IMR-90 (cell line): ENCODE data around the gene MOXD1. TPM values are rescaled to one million over a fixed set of nuclear protein-coding genes. Genes with fewer than 3 reads are reported as not detected.

ENCODE experiments used
- ATAC-seq: fragments of 200-7000 bp; cut with Tn5 transposase; 2 replicates; pipeline ENCODE4 v1.9.1; 2020; ENCODE audit warnings: low read depth, mild to moderate bottlenecking, moderate library complexity
- BruUV-seq: library from RNA; stranded (reverse); fragments of 400-500 nt; replicated peaks from 2 replicates; lab custom pipeline; 2021; lab: Mats Ljungman, UMichigan
- CTCF ChIA-PET: fragments of 300-600 bp; formaldehyde crosslinking; extraction: SDS; loops from one replicate; lab custom pipeline; 2021; ENCODE audit warnings: antibody characterized with exemption; lab: Yijun Ruan, JAX
- POLR2A ChIA-PET: fragments of 300-600 bp; sonication (Branson Sonifier 250); formaldehyde crosslinking; loops from one replicate; lab custom pipeline; 2022; ENCODE audit warnings: antibody characterized with exemption; ENCODE audit not compliant: unreplicated experiment; lab: Charles Lee
- DNase-seq: peaks from one replicate; pipeline ENCODE4 v3.0.0; 2013
- H2AFZ ChIP-seq: replicated peaks from 2 replicates; pipeline ENCODE3; 2013; ENCODE audit warnings: low read length, mild to moderate bottlenecking; ENCODE audit not compliant: poor library complexity
- H2AK5ac ChIP-seq: 2 replicates; pipeline ENCODE4 v1.6.1; 2013; ENCODE audit warnings: low read depth, low read length, inconsistent platforms
- H2AK9ac ChIP-seq: replicated peaks from 2 replicates; pipeline ENCODE3; 2013; ENCODE audit warnings: mild to moderate bottlenecking, low read depth, low read length, moderate library complexity; ENCODE audit not compliant: poor library complexity
- H2BK120ac ChIP-seq: 2 replicates; pipeline ENCODE4 v1.6.1; 2013; ENCODE audit warnings: low read depth, low read length, inconsistent platforms
- H2BK15ac ChIP-seq: 3 replicates; pipeline ENCODE4 v1.6.1; 2013; ENCODE audit warnings: low read depth, low read length, inconsistent platforms
- H2BK20ac ChIP-seq: 2 replicates; pipeline ENCODE4 v1.6.1; 2013; ENCODE audit warnings: low read depth, mild to moderate bottlenecking, inconsistent platforms, low read length, moderate library complexity
- H2BK5ac ChIP-seq: 2 replicates; pipeline ENCODE4 v1.6.1; 2013; ENCODE audit warnings: mild to moderate bottlenecking, low read depth, low read length, inconsistent platforms; ENCODE audit not compliant: poor library complexity, severe bottlenecking
- H3K14ac ChIP-seq: replicated peaks from 2 replicates; pipeline ENCODE4 v1.6.1; 2013; ENCODE audit warnings: low read depth, low read length, inconsistent platforms
- H3K18ac ChIP-seq: 2 replicates; pipeline ENCODE4 v1.6.1; 2013; ENCODE audit warnings: low read depth, low read length, control low read depth
- H3K23ac ChIP-seq: 2 replicates; pipeline ENCODE4 v1.6.1; 2013; ENCODE audit warnings: low read depth, low read length, inconsistent platforms
- H3K27ac ChIP-seq: 2 replicates; pipeline ENCODE4 v1.5.1; 2013; ENCODE audit warnings: mild to moderate bottlenecking, control low read depth, low read length; ENCODE audit not compliant: insufficient read depth
- H3K27me3 ChIP-seq: 2 replicates; pipeline ENCODE4 v1.6.1; 2013; ENCODE audit warnings: low read length; ENCODE audit not compliant: control insufficient read depth, insufficient read depth
- H3K36me3 ChIP-seq: 2 replicates; pipeline ENCODE4 v1.6.1; 2013; ENCODE audit warnings: low read length, mixed read lengths; ENCODE audit not compliant: control insufficient read depth, insufficient read depth
- H3K4ac ChIP-seq: 2 replicates; pipeline ENCODE4 v1.6.1; 2013; ENCODE audit warnings: low read depth, low read length, inconsistent platforms
- H3K4me1 ChIP-seq: 2 replicates; pipeline ENCODE4 v1.6.1; 2013; ENCODE audit warnings: low read length, mixed read lengths; ENCODE audit not compliant: control insufficient read depth, insufficient read depth
- H3K4me2 ChIP-seq: 2 replicates; pipeline ENCODE4 v1.6.1; 2013; ENCODE audit warnings: low read depth, mild to moderate bottlenecking, control low read depth, low read length, moderate library complexity
- H3K4me3 ChIP-seq: 2 replicates; pipeline ENCODE4 v1.5.1; 2013; ENCODE audit warnings: low read depth, mild to moderate bottlenecking, control low read depth, low read length, moderate library complexity; ENCODE audit not compliant: insufficient read depth
- H3K56ac ChIP-seq: 2 replicates; pipeline ENCODE4 v1.6.1; 2013; ENCODE audit warnings: low read length, inconsistent platforms; ENCODE audit not compliant: insufficient read depth; ENCODE audit errors: extremely low read depth
- H3K79me1 ChIP-seq, 2 experiments: 2 replicates each; pipeline ENCODE4 v1.6.1; 2013; ENCODE audit warnings: low read length in 2 of 2, inconsistent platforms in 1 of 2, low read depth in 1 of 2
- H3K9ac ChIP-seq: 2 replicates; pipeline ENCODE4 v1.6.1; 2013; ENCODE audit warnings: low read depth, low read length, control low read depth
- H3K9me1 ChIP-seq: 2 replicates; pipeline ENCODE4 v1.6.1; 2013; ENCODE audit warnings: low read length, inconsistent platforms; ENCODE audit not compliant: insufficient read depth
- H3K9me3 ChIP-seq: 2 replicates; pipeline ENCODE4 v1.6.1; 2013; ENCODE audit warnings: low read length; ENCODE audit not compliant: control insufficient read depth, insufficient read depth
- H4K20me1 ChIP-seq: 2 replicates; pipeline ENCODE4 v1.6.1; 2013; ENCODE audit warnings: low read length, inconsistent platforms; ENCODE audit not compliant: insufficient read depth
- H4K5ac ChIP-seq: 2 replicates; pipeline ENCODE4 v1.6.1; 2013; ENCODE audit warnings: mild to moderate bottlenecking, low read depth, low read length, control low read depth
- H4K8ac ChIP-seq, 2 experiments: 2 replicates each; pipeline ENCODE4 v1.6.1; 2013; ENCODE audit warnings: low read depth in 2 of 2, low read length in 2 of 2, control low read depth in 1 of 2, inconsistent platforms in 1 of 2
- H4K91ac ChIP-seq: 2 replicates; pipeline ENCODE4 v1.6.1; 2013; ENCODE audit warnings: low read depth, low read length, inconsistent platforms; ENCODE audit not compliant: insufficient read depth
- BHLHE40 ChIP-seq: fragments of 150-350 bp; IDR thresholded peaks from 2 replicates; pipeline ENCODE4 v1.6.1; 2016; ENCODE audit warnings: mild to moderate bottlenecking, low read depth, low read length
- CEBPB ChIP-seq: IDR thresholded peaks from 2 replicates; pipeline ENCODE4 v1.6.1; 2012; ENCODE audit warnings: low read depth, low read length, improper control_type of control experiment
- CHD1 ChIP-seq: IDR thresholded peaks from 2 replicates; pipeline ENCODE4 v1.6.1; 2012; ENCODE audit warnings: low read depth, low read length, improper control_type of control experiment
- ELK1 ChIP-seq: fragments of 150-350 bp; IDR thresholded peaks from 2 replicates; pipeline ENCODE4 v1.6.1; 2016; ENCODE audit warnings: low read depth, mild to moderate bottlenecking, low read length, moderate library complexity, borderline replicate concordance
- FOS ChIP-seq: fragments of 150-350 bp; IDR thresholded peaks from 2 replicates; pipeline ENCODE4 v1.6.1; 2016; ENCODE audit warnings: low read depth, low read length
- MAFK ChIP-seq: IDR thresholded peaks from 2 replicates; pipeline ENCODE4 v1.6.1; 2012; ENCODE audit warnings: low read depth, low read length, improper control_type of control experiment
- MAZ ChIP-seq: IDR thresholded peaks from 2 replicates; pipeline ENCODE4 v1.6.1; 2012; ENCODE audit warnings: low read depth, mild to moderate bottlenecking, low read length, improper control_type of control experiment, moderate library complexity, borderline replicate concordance
- MXI1 ChIP-seq: IDR thresholded peaks from 2 replicates; pipeline ENCODE4 v1.6.1; 2012; ENCODE audit warnings: low read depth, mild to moderate bottlenecking, low read length, moderate library complexity, borderline replicate concordance
- NFE2L2 ChIP-seq: fragments of 150-350 bp; IDR thresholded peaks from 2 replicates; pipeline ENCODE4 v1.6.1; 2016; ENCODE audit warnings: low read depth, mild to moderate bottlenecking, low read length
- POLR2A ChIP-seq: IDR thresholded peaks from 2 replicates; pipeline ENCODE4 v1.6.1; 2012; ENCODE audit warnings: mild to moderate bottlenecking, low read depth, low read length
- RAD21 ChIP-seq: IDR thresholded peaks from 2 replicates; pipeline ENCODE4 v1.6.1; 2012; ENCODE audit warnings: low read length, improper control_type of control experiment
- RCOR1 ChIP-seq: IDR thresholded peaks from 2 replicates; pipeline ENCODE4 v1.6.1; 2012; ENCODE audit warnings: mild to moderate bottlenecking, low read length, improper control_type of control experiment; ENCODE audit not compliant: insufficient replicate concordance
- RFX5 ChIP-seq: IDR thresholded peaks from 2 replicates; pipeline ENCODE4 v1.8.0; 2012; ENCODE audit warnings: low read depth, mild to moderate bottlenecking, low read length, moderate library complexity
- SMC3 ChIP-seq: fragments of 150-350 bp; IDR thresholded peaks from 2 replicates; pipeline ENCODE4 v1.6.1; 2016; ENCODE audit warnings: low read depth, mild to moderate bottlenecking, antibody characterized with exemption, low read length, moderate library complexity
- USF2 ChIP-seq: fragments of 150-350 bp; IDR thresholded peaks from 2 replicates; pipeline ENCODE4 v1.6.1; 2017; ENCODE audit warnings: mild to moderate bottlenecking, antibody characterized with exemption, low read length, low read depth
- WGBS, 2 experiments: methylation state at CpG; one replicate each; pipeline versions ENCODE4 v1.1.5 to v1.1.7; 2013; ENCODE audit warnings: missing lambda C conversion rate in 2 of 2; ENCODE audit not compliant: insufficient read length in 1 of 2; ENCODE audit errors: extremely low coverage in 2 of 2; 5-methylcytosine and 5-hydroxymethylcytosine counted together
- dilution Hi-C: fragments of 300-500 bp; cut with HindIII; formaldehyde crosslinking; loops from one replicate; pipeline ENCODE4 v1.14.3; 2018; ENCODE audit warnings: low sequenced_read_pairs; ENCODE audit not compliant: unreplicated experiment
- in situ Hi-C: fragments of 300-500 bp; cut with MboI; formaldehyde crosslinking; loops from 3 replicates; pipeline ENCODE4 v1.14.3; 2019; ENCODE audit warnings: low sequenced_read_pairs, inconsistent platforms, mixed read lengths
- intact Hi-C: fragments of 100-400 bp; cut with micrococcal nuclease; formaldehyde crosslinking; loops from 2 replicates; pipeline ENCODE4 v1.10.0; 2022
- polyA plus RNA-seq, 3 experiments: library from polyadenylated mRNA; depleted of rRNA; stranded (reverse); fragments of >200 nt; gene quantifications; 2 replicates each; pipeline ENCODE4 v1.2.3, GENCODE V29; 2012; ENCODE audit warnings: low replicate concordance in 1 of 3
- total RNA-seq: library from RNA; depleted of rRNA; stranded (reverse); fragments of >200 nt; gene quantifications from 2 replicates; pipeline ENCODE4 v1.2.3, GENCODE V29; 2012

Gene MOXD1
- total and polyA plus RNA-seq, 2 of the 4 experiments (the other 2 are of a cell fraction), result 10.0 to 19.4 TPM

GRCh38 chr6:132404736-132405135 is 3.5 kb upstream of the MOXD1 start:
- BruUV-seq, result no TSS peak
- no peak overlapping the region for H4K91ac ChIP-seq
- H3K4ac ChIP-seq, result no peak overlapping the region
- TF ChIP-seq BHLHE40 (no peak), RFX5 (no peak), POLR2A (no peak), MAZ (no peak), MAFK (no peak), FOS (no peak), CEBPB (no peak), SMC3 (no peak), ELK1 (no peak), USF2 (no peak), RAD21 (no peak), RCOR1 (no peak), CHD1 (no peak), NFE2L2 (no peak), MXI1 (no peak)
- H4K8ac ChIP-seq, result no peak overlapping the region; a peak in 1 of 4 replicates
- H3K27ac ChIP-seq, result peak overlapping the region; percentile 25; the same call in 1 of the 2 replicates
- no peak for ATAC-seq
- H4K5ac ChIP-seq, result no peak overlapping the region; the same call in 1 of the 2 replicates
- intact Hi-C loops (no loop called here), dilution Hi-C loops (no loop called here), in situ Hi-C loops (no loop called here)
- peaks cover 4% of the 10 kb centered on the region; the same call in 1 of the 2 replicates for H3K27me3 ChIP-seq
- peaks cover 2% of the 10 kb centered on the region; the same call in 1 of the 2 replicates for H3K4me1 ChIP-seq
- H4K20me1 ChIP-seq, result peaks cover 4% of the 10 kb centered on the region; the same call in 1 of the 2 replicates
- DNase-seq, result peak; percentile 45
- ChIA-PET CTCF (interaction anchor here (0.8 kb wide), 1 partner anchor 11 kb away, joined by 4 read pairs; no protein-coding TSS in a partner anchor), POLR2A (no interaction called here)
- H3K4me3 ChIP-seq, result no peak overlapping the region
- H3K79me1 ChIP-seq, result peaks cover 0 to 9% of the 10 kb centered on the region in 2 experiments; a peak in 1 of 4 replicates
- no peak overlapping the region for H2BK20ac ChIP-seq
- no peak overlapping the region for H2AK9ac ChIP-seq
- no peaks in the 10 kb centered on the region for H3K9me3 ChIP-seq
- no peaks in the 10 kb centered on the region for H3K36me3 ChIP-seq
- no peak overlapping the region for H3K23ac ChIP-seq
- WGBS, 2 experiments, result no CpG with 5 or more reads among the region's 3 CpGs
- H3K14ac ChIP-seq, result no peak overlapping the region
- peak overlapping the region; percentile 24; the same call in 1 of the 2 replicates for H2BK120ac ChIP-seq
- no peak overlapping the region for H3K9ac ChIP-seq
- 0 out of 2 replicates have a peak, but pooled peaks cover 7% of the 10 kb centered on the region for H3K9me1 ChIP-seq
- no peak overlapping the region for H3K56ac ChIP-seq
- H2BK15ac ChIP-seq, result no peak overlapping the region
- no peak overlapping the region for H2AK5ac ChIP-seq
- H2BK5ac ChIP-seq, result peak overlapping the region; percentile 69
- peak overlapping the region; percentile 96 for H3K4me2 ChIP-seq
- peak overlapping the region; percentile 80; the same call in 1 of the 2 replicates for H3K18ac ChIP-seq
- H2AFZ ChIP-seq, result no peak overlapping the region
